ENCODE data around the gene SCFD2.
"Not testable (repeated sequence)": the region's sequence is repeated elsewhere in the genome, so short reads cannot be mapped to it uniquely, and the experiment has no call there.

Gene SCFD2

GRCh38 chr4:53013873-53014775 is 351.7 kb downstream of the SCFD2 start:
- no peak for DNase-seq (ENCODE audit: low read depth in 2 of 2)

GRCh38 chr4:53012738-53013137 is 353.1 kb downstream of the SCFD2 start:
- DNase-seq (ENCODE audit: low read depth in 2 of 2): no peak

- DNase-seq (ENCODE audit: low read depth in 2 of 2): no peak
These were observed 354.5 kb downstream of the SCFD2 start for GRCh38 chr4:53011259-53011905.

- no peak for DNase-seq (ENCODE audit: low read depth in 2 of 2)
These were observed 355.5 kb downstream of the SCFD2 start for GRCh38 chr4:53010318-53010717.

- DNase-seq (ENCODE audit: low read depth in 2 of 2): no peak
These were observed 356.0 kb downstream of the SCFD2 start for GRCh38 chr4:53009824-53010223.

GRCh38 chr4:53007024-53007423 is 358.8 kb downstream of the SCFD2 start:
- DNase-seq (ENCODE audit: low read depth in 2 of 2): no peak

- no peak for DNase-seq (ENCODE audit: low read depth in 2 of 2)
These were observed 360.1 kb downstream of the SCFD2 start for GRCh38 chr4:53005808-53006207.

- no peak for DNase-seq (ENCODE audit: low read depth in 2 of 2)
These were observed 360.7 kb downstream of the SCFD2 start for GRCh38 chr4:53005149-53005546.

- DNase-seq (ENCODE audit: low read depth in 2 of 2): no peak
These were observed 361.2 kb downstream of the SCFD2 start for GRCh38 chr4:53004497-53005148.

- DNase-seq (ENCODE audit: low read depth in 2 of 2): no peak
These were observed 361.9 kb downstream of the SCFD2 start for GRCh38 chr4:53003959-53004358.

- no peak for DNase-seq (ENCODE audit: low read depth in 2 of 2)
These were observed 365.3 kb downstream of the SCFD2 start for GRCh38 chr4:53000560-53000959.

GRCh38 chr4:52999626-53000025 is 366.2 kb downstream of the SCFD2 start:
- no peak for DNase-seq (ENCODE audit: low read depth in 2 of 2)

- no peak for DNase-seq (ENCODE audit: low read depth in 2 of 2)
These were observed 367.4 kb downstream of the SCFD2 start for GRCh38 chr4:52998413-52998812.

- no peak for DNase-seq (ENCODE audit: low read depth in 2 of 2)
These were observed 368.8 kb downstream of the SCFD2 start for GRCh38 chr4:52997132-52997416.

- DNase-seq (ENCODE audit: low read depth in 2 of 2): no peak
These were observed 369.4 kb downstream of the SCFD2 start for GRCh38 chr4:52996261-52997131.

- DNase-seq (ENCODE audit: low read depth in 2 of 2): no peak
These were observed 370.4 kb downstream of the SCFD2 start for GRCh38 chr4:52995360-52996030.

GRCh38 chr4:52994567-52994966 is 371.3 kb downstream of the SCFD2 start:
- no peak for DNase-seq (ENCODE audit: low read depth in 2 of 2)

GRCh38 chr4:52993771-52994170 is 372.1 kb downstream of the SCFD2 start:
- no peak for DNase-seq (ENCODE audit: low read depth in 2 of 2)

- DNase-seq (ENCODE audit: low read depth in 2 of 2): not testable (repeated sequence)
These were observed 373.3 kb downstream of the SCFD2 start for GRCh38 chr4:52992551-52992950.

- no peak for DNase-seq (ENCODE audit: low read depth in 2 of 2)
These were observed 374.4 kb downstream of the SCFD2 start for GRCh38 chr4:52991472-52991871.

GRCh38 chr4:52990706-52991105 is 375.2 kb downstream of the SCFD2 start:
- no peak for DNase-seq (ENCODE audit: low read depth in 2 of 2)

Measured in stimulated activated CD8-positive, alpha-beta memory T cell treated with anti-CD3 and anti-CD28 coated beads, Interleukin-2, amount 100 ng/mL, for 1 hour (primary cell).